ENCODE results near the gene ZNF232. TPM values are rescaled to one million over a fixed set of nuclear protein-coding genes. Genes with fewer than 3 reads are reported as not detected.
"Not testable (repeated sequence)": the region's sequence is repeated elsewhere in the genome, so short reads cannot be mapped to it uniquely, and the experiment has no call there.

ZNF232 gene
- total RNA-seq, 1 donor from 2014 or later, result 11.4 TPM

DNA sequence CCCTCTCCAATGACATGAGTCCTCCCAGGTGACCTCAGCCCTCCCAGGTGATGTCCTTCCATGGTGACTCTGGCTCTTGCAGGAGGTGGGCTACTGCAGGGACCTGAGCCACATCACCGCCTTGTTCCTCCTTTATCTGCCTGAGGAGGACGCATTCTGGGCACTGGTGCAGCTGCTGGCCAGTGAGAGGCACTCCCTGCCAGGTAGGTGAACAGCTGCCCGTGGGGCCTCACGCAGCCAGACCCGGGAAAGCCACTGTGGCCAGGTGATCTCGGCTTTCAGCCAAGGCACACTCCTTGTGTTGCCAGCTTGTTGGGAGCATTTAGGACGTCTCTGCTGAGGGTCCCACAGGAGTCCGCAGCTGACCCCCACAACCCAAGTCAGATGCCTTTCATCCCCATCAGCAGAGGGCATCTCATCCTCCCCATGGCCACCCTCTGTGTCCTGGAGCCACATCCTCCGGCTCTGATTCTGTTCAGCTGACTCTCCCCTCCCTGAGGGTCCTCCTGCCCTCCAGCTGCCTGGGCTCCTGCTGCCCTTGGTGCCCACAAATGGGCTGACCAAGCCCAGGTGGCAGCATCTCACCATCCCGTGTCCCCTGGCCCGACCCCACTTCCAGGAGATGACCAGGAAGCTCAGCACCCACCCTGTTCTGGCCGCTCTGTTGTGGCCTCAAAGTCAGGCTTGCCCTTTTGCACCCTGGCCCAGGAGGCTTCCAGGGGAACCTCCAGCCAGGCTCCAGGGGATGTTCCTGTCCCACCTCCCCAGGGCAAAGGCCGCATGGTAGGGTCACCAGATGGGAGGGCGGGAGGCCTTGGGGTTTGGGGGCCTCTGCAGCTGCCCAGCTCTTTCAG is 24.3 kb upstream of the ZNF232 start:
- no peak for DNase-seq
- H3K4me1 ChIP-seq, result no peaks in the 10 kb centered on the region
- H3K36me3 ChIP-seq, result no peaks in the 10 kb centered on the region
- no peak for ATAC-seq
- H3K4me3 ChIP-seq, result no peak overlapping the region
- no peaks in the 10 kb centered on the region for H3K27me3 ChIP-seq (ENCODE audit: low read depth)
- H3K27ac ChIP-seq, result no peak overlapping the region
- intact Hi-C loops (cut with DNase I), result no loop called here
- TF ChIP-seq, protein P1, sequence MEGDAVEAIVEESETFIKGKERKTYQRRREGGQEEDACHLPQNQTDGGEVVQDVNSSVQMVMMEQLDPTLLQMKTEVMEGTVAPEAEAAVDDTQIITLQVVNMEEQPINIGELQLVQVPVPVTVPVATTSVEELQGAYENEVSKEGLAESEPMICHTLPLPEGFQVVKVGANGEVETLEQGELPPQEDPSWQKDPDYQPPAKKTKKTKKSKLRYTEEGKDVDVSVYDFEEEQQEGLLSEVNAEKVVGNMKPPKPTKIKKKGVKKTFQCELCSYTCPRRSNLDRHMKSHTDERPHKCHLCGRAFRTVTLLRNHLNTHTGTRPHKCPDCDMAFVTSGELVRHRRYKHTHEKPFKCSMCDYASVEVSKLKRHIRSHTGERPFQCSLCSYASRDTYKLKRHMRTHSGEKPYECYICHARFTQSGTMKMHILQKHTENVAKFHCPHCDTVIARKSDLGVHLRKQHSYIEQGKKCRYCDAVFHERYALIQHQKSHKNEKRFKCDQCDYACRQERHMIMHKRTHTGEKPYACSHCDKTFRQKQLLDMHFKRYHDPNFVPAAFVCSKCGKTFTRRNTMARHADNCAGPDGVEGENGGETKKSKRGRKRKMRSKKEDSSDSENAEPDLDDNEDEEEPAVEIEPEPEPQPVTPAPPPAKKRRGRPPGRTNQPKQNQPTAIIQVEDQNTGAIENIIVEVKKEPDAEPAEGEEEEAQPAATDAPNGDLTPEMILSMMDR (IDR thresholded peaks at IDR 0.05), result no peak
- no peaks in the 10 kb centered on the region for H3K9me3 ChIP-seq

DNA sequence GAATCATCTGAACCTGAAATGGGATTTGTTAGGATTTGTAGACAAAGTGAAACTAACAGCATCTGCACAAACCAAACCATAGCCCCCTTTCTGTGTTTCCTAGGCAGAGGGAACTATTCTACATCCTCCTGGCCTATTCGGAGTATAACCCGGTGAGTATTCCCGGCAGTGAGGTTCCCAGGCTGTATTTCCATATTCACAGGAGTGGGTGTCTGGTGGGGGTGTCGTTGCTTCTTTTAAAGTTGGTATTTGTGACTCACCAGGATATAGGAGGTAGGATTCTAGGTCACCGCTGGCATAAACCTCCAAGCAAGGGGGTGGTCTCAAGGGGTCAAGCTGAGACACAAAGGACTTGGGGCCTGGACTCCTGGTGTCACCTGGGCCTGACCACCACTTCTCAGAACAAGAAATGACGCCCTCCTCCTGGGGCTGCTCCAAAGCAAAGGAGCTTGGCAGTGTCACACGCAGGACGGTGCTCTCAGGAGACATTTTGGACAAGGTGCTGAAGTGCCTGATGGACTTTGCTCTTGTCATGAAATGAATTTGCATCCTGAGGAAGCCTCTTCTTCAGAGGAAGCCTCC is 23.5 kb upstream of the ZNF232 start:
- ATAC-seq; H3K27me3 ChIP-seq (ENCODE audit: low read depth); H3K4me1 ChIP-seq; H3K4me3 ChIP-seq; H3K9me3 ChIP-seq; DNase-seq; intact Hi-C loops (cut with DNase I); H3K27ac ChIP-seq; H3K36me3 ChIP-seq: not testable (repeated sequence)

DNA sequence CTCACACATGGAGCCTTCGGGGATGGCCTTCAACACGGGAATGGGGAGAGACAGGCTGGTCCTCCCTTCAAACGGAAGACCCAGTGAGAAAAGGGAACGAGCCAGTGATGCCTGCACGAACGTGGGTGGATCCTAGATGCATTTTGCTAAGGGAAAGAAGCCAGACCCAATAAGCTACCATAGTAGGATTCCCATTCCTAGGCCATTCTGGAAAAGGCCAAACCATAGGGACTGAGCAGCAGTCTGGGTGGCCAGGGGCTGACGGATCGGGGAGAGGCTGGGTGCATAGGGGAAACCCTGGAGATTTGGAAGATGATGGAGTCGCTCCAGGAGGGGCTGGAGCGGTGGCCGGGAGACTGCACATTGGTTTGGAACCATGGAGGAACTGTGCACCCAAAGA is 22.9 kb upstream of the ZNF232 start:
- H3K9me3 ChIP-seq; H3K27ac ChIP-seq; H3K4me3 ChIP-seq; H3K4me1 ChIP-seq; ATAC-seq; intact Hi-C loops (cut with DNase I); H3K27me3 ChIP-seq (ENCODE audit: low read depth); DNase-seq; H3K36me3 ChIP-seq: not testable (repeated sequence)

DNA sequence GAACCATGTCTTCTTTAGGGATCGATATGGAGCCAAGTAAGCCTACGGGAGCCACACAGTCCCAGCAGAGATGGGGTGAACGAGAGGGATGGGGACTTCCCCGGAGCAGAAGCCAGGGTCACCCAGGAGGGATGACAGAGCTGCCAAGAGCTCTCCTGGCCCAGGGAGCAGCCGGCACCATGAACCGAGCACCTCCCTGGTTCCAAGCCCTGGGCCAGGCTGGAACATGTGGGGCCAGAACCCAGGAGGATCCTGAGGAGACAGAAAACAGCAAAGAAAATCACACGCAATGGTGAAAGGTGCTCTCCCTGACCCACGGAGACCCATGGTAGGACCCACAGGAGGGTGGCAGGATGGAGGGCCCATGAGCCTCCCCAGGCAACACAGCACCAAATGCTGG is 22.3 kb upstream of the ZNF232 start:
- ATAC-seq; H3K4me3 ChIP-seq; H3K36me3 ChIP-seq; H3K9me3 ChIP-seq; H3K27ac ChIP-seq; H3K27me3 ChIP-seq (ENCODE audit: low read depth); H3K4me1 ChIP-seq; intact Hi-C loops (cut with DNase I); DNase-seq: not testable (repeated sequence)

DNA sequence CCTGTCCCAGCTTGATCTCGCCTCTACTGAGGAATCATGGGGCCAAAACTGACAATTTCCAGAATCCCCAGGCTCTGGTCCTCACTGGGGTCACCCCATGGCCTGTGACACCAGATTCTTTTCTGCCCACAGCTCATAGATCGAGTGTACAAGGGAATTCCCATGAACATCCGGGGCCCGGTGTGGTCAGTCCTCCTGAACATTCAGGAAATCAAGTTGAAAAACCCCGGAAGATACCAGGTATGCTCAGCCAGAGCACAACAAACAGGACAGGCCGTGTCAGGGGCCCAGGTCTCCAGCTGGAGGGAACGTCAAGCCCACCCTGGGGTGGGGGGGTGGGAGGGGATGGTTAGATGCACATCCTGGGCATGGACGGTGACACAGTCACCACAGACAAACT is 21.6 kb upstream of the ZNF232 start:
- H3K4me3 ChIP-seq, result no peak overlapping the region
- TF ChIP-seq, protein P1 (IDR thresholded peaks at IDR 0.05), result no peak
- H3K4me1 ChIP-seq, result no peaks in the 10 kb centered on the region
- H3K27me3 ChIP-seq (ENCODE audit: low read depth), result no peaks in the 10 kb centered on the region
- H3K9me3 ChIP-seq, result no peaks in the 10 kb centered on the region
- no peak for DNase-seq
- no peak for ATAC-seq
- intact Hi-C loops (cut with DNase I), result no loop called here
- H3K36me3 ChIP-seq, result no peaks in the 10 kb centered on the region
- no peak overlapping the region for H3K27ac ChIP-seq

DNA sequence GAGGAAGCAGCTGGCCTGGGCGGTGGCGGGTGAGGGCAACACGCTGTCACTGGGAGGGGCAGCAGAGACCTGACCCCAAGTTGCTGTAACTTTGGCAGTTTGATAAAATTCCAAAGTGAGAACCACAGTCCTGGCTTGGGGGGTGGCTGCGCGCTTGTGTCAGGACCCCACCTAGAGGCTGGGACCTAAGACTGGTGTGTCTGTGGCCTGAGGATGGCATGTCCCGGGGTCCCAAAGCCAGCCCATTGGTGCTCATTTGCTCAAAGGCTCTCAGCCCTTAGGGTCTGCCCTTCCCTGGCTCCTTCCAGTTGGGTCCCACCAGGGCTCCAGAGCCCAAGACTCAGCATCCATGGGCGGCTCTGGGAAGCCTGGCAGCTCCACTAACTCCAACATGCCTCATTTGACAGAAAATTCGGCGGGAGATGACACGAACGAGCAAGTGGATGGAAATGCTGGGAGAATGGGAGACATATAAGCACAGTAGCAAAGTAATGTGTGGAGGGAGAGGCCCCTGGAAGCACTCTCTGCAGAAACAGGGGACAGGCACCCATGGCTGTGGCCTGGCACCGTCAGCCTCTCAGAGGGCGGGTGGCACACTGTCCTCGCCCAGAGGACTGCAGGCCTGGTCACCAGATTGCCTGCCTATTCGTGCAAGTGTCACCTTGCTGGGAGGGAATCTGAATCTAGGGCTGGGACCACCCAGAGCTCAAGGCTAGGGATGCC is 21.0 kb upstream of the ZNF232 start:
- H3K4me3 ChIP-seq; ATAC-seq; H3K27me3 ChIP-seq (ENCODE audit: low read depth); H3K9me3 ChIP-seq; H3K27ac ChIP-seq; H3K36me3 ChIP-seq; intact Hi-C loops (cut with DNase I); H3K4me1 ChIP-seq: not testable (repeated sequence)
- DNase-seq, result peak; percentile 28

DNA sequence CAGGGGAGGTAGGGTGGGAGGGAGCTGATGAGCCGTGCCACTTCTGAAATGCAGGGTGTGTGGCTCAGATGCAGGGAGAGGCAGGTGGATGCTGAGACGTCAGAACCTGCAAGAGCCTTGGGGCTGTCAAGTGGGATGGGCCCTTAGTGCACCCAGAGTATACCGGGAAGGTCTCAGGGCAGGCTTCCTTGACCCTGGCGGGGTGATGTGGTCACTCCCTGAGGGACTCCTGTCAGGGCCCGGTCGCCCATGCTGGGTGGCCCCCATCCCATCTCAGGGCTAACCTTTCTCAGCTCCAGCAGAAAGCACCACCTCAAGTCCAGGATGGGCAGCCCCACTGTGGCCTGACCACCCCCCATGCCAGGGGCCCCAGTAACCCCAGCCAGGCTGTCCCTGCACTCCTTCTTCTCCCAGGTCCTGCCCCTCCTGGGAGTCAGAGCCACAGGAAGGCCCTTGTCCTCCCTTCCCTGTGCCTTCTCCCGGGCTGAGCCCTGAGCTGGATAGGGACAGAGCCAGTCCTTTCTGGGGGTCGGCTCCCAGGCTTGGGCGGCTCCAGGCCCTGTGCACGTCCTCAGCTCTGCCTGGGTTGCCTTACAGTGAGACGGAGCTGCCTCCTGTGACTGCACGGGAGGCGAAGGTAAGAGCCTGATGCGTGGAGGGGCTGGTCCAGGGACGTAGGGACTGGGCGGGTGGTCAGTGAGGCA is 20.3 kb upstream of the ZNF232 start:
- DNase-seq; H3K4me3 ChIP-seq; ATAC-seq; H3K36me3 ChIP-seq; H3K27me3 ChIP-seq (ENCODE audit: low read depth); H3K27ac ChIP-seq; intact Hi-C loops (cut with DNase I); H3K9me3 ChIP-seq; H3K4me1 ChIP-seq: not testable (repeated sequence)

Data from lower lobe of right lung (tissue), 2 donors.